GF-D8 (cell line): ENCODE results near the gene SLC27A6.
A peak's percentile ranks its signal among the peaks of the same experiment; 100 is the strongest.
"Not testable (repeated sequence)": the region's sequence is repeated elsewhere in the genome, so short reads cannot be mapped to it uniquely, and the experiment has no call there.

Experiments
- DNase-seq: peaks from one replicate; lab custom pipeline; 2025; lab: John Stamatoyannopoulos, UW

The SLC27A6 gene, protein sequence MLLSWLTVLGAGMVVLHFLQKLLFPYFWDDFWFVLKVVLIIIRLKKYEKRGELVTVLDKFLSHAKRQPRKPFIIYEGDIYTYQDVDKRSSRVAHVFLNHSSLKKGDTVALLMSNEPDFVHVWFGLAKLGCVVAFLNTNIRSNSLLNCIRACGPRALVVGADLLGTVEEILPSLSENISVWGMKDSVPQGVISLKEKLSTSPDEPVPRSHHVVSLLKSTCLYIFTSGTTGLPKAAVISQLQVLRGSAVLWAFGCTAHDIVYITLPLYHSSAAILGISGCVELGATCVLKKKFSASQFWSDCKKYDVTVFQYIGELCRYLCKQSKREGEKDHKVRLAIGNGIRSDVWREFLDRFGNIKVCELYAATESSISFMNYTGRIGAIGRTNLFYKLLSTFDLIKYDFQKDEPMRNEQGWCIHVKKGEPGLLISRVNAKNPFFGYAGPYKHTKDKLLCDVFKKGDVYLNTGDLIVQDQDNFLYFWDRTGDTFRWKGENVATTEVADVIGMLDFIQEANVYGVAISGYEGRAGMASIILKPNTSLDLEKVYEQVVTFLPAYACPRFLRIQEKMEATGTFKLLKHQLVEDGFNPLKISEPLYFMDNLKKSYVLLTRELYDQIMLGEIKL

DNA sequence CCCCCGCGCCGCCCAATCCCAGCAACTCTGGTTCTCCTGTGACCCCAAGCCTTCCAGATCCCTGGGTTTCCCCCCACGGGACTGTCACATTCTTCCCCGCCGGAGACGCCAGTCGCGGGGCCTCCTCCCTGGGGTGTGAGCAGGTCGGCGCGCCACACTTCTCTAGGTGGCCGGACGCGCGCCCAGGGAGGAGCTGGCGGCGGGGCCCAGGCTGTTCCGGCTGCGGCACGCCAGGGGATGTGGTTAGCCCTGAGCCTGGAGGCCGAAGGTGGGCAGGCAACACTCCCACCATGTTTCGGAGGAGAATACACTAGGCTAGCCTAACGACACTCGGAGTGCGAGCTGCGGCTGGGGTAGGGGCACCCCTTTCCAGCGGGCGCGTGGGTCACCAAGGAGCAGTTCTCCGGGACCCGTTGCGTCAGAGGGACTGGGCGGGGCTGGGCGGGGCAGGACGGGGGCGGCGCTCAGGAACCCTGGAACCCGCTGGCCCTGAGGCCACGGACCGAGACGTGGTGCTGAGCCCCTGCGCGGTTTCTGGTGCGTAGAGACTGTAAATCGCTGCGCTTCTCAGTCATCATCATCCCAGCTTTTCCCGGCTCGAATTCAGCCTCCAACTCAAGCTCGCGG is at the start of gene SLC27A6:
TSS of gene SLC27A6 (plus strand) at position 478 of the 627 bp plus-strand sequence. CDS start 650 bp downstream, outside the sequence.
- DNase-seq, result no peak

DNA sequence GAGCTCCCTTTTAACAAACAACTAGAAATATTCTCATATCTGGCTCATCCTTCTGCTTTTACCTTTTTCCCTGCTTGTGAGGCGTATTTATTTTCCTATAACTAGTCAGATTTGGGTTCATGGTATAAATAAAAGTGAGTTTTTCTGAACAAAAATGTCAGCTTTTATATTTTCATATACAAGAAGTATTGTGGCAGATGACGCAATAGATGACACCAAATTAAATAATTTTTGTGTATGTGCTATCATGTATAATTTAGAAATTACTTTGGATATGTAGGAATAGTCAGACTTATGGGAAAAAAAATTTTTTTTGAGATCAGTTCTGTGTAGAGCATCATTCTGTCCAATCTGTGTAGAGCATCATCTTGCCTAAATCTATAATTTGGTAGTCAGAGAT is 45.7 kb upstream of the SLC27A6 start:
- no peak for DNase-seq

DNA sequence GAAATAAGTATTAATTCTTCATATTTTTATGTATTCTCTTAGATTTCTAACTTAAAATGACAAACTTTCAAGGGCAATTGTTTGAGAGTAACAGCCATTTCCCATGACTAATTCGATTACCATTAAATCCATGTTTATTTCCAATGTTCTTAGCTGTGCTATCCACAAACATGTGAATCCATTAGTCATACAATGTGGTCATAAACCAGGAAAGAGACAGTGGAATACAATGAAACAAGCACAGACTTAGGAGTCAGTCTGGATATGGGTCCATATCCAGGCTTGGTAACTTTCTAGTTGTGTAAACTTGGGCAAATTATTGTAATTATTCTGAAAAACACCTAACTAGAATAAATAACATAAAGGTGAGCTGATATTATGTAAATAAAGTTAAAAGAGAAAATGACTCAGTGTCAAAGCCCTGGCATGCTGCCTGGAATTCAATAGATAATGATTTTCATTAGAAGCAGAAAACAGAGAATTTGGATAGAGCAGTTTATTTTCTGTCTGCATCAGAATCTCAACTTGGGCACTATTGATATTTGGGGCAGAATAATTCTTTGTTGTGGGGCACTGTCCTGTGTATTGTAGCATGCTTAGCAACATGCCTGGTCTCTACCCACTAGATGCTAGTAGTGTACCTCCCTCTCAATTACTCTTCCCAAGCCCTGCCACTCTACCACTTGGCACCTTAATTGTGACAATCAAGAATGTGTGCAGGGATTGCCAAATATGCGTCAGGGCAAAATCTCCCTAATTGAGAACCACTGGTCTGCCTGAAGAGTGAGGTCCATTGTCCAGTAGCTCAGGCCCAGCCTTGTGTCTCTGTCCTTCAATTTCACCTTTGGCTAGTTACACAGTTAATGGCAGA is 44.7 kb upstream of the SLC27A6 start:
- no peak for DNase-seq

DNA sequence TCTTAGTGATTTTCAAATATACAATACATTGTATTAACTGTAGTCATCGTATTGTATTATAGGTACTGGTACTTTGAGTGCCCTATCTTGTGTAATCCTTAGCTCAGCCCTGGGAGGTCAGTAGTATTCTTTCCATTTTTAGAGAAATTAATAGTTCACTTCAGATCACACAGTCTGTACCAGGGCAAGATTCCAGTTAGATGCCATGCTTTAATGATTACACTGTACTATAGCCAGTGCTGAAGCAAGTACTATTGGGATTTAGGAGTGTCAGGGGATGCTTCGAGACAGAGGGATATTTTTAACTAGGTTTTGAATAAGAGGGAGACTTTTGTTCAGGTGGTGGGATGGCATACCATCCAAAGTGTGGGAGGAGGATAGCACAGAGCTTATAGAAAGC is 41.0 kb upstream of the SLC27A6 start:
- no peak for DNase-seq

DNA sequence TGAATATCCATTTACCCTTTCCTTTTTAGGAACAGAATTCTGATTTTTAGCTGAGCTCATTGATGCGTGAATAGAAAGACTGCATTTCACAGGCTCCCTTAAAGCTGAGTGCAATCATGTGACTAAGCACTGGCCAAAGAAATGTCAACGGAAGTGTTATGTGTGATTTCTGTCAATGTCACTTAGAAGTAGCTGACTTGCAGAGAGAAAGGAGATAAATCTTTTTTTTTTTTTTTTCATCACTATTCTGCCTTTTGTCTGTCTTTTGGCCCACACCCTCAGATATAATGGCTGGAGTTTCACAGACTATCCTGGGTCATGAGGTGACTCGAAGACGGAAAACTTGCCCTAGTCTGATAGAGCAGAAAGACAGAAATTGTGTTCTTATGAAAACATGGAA is 39.3 kb upstream of the SLC27A6 start:
- no peak for DNase-seq

DNA sequence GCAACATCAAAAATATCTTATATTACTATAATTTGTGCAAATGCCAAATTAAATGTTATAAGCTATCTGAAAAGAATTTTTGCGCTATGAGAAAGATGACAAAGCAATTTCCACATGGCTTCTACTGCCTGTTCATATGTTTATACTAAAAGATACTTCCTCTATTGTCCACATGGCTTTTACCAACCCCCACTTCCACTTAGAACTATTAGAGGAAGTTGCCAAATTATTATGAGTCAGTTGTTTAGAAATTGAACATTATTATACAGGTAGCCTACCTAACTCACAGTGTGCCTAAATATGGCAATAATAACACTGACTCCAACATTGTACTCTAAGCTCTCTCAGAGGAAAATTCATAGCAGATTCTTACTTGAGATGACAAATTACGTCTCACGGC is 37.6 kb upstream of the SLC27A6 start:
- peak; percentile 66 for DNase-seq

DNA sequence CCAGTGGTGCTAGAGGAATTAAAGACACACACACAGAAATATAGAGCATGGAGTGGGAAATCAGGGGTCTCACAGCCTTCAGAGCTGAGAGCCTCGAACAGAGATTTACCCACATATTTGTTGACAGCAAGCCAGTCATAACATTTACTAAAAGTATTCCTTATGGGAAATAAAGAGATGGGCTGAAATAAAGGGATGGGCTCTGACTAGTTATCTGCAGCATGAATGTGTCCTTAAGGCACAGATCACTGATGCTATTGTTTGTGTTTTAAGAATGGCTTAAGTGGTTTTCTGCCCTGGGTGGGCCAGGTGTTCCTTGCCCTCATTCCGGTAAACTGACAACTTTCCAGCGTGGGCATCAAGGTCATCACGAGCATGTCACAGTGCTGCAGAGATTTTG is 33.1 kb upstream of the SLC27A6 start:
- not testable (repeated sequence) for DNase-seq

DNA sequence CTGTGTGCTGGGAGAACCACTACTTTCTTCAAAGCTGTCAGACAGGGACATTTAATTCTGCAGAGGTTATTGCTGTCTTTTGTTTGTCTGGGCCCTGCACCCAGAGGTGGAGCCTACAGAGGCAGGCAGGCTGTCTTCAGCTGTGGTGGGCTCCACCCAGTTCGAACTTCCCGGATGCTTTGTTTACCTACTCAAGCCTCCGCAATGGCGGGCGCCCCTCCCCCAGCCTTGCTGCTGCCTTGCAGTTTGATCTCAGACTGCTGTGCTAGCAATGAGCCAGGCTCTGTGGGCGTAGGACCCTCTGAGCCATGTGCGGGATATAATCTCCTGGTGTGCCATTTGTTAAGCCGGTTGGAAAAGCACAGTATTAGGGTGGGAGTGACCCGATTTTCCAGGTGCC is 22.2 kb upstream of the SLC27A6 start:
- DNase-seq, result not testable (repeated sequence)

DNA sequence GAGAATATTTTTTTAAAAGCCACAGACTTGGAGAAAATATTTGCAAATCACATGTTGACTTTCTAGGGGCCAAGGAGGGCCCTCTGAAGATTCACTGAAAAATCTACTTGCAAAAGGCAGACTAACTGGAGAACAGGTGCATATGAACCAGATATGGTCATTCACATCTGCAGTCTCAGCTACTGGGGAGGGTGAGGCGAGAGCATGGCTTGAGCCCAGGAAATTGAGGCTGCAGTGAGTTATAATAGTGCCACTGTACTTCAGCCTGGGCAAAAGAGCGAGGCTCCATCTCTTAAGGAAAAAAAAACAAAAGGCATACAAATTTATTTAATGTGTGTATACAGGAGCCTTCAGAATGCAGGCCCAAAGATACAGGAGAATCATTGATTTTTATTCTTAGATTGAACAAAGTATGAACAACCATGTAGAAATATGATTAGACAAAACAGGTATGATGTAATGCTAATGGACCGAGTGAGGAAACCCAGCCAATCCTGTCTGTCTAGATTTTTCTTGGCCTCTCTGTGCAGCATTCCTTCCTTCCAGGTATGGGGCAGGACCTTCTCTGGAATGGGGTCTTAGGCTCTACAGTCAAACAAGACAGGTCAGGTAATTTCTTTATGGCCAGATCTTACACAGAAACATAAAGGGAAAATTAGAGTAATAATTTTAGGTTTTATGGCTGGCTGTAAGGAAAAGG is 15.3 kb upstream of the SLC27A6 start:
- DNase-seq, result no peak

DNA sequence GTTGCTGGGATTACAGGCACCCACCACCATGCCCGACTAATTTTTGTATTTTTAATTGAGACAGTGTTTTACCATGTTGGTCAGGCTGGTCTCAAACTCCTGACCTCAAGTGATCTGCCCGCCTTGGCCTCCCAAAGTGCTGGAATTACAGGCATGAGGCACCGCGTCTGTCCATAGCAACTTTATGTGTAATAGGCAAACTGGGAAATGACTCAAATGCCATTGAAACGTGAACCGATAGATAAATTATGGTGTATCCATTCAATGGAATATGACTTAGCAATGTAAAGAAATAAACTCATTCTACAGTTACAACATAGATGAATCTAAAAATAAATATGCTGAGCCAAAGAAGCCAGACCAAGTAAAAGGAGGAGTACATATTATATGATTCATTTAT is 14.0 kb upstream of the SLC27A6 start:
- DNase-seq, result not testable (repeated sequence)

DNA sequence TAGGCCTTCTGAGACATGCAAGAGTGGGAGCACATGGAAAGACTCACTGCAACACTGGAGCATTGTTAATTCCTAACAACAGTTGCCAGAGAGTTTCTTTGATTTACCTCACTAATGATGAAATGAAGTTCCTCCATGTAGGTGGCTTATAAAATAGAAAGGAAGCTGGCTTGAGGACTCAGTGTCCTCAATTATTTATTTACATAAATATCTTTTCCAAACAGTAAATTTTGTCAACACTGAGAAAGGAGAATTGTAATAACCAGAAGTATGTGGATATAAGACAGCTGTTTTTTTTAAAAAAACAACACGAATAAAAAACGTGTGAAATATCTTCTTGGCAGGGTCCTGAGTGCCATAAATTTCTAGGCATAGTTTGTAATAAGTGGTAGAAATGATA is 9.1 kb upstream of the SLC27A6 start:
- no peak for DNase-seq

DNA sequence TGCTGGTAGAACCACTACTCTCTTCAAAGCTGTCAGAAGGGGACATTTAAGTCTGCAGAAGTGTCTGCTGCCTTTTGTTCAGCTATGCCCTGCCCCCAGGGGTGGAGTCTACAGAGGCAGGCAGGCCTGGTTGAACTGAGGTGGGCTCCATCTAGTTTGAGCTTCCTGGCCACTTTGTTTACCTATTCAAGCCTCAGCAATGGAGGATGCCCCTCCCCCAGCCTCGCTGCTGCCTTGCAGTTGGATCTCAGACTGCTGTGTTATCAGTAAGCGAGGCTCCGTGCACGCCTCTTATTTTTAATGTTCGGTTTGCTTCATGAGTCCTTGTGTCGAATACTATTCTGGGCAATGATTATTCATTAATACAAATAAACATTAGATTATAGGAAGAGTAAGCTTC is 3.1 kb upstream of the SLC27A6 start:
- no peak for DNase-seq

DNA sequence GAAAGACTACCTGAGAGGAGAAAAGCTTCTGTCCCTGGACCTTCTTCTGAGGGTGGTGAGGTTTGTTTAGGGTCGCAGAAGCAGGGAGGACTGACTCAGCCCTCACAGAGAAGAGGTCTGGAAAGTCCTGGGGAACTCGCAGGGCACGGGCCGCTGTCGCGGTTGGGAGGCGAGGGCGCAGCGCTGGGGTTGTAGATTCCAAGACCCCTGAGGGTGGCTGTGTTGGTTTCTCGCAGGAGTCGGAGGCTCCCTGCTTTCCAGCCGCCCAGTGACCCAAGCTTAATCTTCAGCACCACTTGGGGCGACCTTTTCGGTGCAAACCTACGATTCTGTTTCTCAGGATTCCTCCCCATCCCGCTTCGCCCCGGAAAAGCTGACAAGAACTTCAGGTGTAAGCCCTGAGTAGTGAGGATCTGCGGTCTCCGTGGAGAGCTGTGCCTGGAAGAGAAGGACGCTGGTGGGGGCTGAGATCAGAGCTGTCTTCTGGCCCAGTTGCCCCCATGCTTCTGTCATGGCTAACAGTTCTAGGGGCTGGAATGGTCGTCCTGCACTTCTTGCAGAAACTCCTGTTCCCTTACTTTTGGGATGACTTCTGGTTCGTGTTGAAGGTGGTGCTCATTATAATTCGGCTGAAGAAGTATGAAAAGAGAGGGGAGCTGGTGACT is 482 bp downstream of the SLC27A6 start:
- no peak for DNase-seq

DNA sequence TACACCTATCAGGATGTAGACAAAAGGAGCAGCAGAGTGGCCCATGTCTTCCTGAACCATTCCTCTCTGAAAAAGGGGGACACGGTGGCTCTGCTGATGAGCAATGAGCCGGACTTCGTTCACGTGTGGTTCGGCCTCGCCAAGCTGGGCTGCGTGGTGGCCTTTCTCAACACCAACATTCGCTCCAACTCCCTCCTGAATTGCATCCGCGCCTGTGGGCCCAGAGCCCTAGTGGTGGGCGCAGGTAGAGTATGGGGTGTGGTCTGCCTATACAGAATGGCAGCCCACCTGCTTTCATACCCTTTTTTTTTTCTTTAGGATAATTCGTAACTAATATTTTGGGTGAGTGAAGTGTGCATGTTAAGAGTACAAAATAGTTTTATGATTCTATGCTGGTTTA is 1.1 kb downstream of the SLC27A6 start:
- DNase-seq, result no peak

DNA sequence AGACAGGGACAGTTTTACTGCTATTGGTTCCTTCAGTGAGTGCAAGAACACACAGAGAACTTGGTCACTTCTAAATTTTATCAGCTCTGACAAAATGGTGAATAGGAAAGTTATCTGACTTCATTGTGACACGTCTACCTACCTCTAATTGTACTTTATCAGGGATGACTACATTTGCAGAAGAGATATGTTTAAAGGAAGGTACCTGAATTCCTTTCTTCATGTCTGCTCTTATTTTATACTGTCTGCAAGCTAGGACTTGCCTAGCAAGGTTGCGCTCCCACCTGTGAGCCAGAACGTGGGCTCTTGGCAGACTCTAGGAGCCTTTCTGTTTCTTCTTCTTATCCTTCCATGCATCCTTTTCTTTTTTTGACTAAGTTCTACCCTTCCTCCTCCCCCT is 1.6 kb downstream of the SLC27A6 start:
- no peak for DNase-seq

DNA sequence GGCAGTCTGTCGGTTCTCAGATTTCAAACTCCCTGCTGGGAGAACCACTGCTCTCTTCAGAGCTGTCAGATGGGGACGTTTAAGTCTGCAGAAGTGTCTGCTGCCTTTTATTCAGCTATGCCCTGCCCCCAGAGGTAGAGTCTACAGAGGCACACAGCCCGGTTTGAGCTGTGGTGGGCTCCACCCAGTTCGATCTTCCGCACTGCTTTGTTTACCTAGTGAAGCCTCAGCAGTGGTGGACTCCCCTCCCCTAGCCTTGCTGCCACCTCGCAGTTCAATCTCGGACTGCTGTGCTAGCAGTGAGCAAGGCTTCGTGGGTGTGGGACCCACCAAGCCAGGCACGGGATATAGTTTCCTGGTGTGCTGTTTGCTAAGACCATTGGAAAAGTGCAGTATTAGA is 8.0 kb downstream of the SLC27A6 start:
- DNase-seq, result no peak

DNA sequence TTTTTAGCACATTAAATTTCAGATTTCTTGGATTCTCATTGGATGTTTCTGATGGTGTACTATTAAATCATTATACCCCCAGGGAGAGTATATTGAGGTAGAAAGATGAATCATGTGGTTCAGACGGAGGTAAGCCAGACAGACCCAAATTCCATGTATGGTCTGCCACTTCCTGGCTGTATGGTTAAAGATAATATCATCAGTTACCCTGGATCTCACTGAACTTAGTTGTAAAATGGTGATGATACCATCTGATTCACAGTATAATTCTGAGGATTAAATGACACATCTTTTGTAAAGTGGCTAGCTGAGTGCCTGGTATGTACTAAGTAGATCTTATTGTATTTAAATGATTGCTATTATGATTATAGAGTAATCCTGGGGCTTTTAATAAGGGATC is 9.3 kb downstream of the SLC27A6 start:
- DNase-seq, result no peak

DNA sequence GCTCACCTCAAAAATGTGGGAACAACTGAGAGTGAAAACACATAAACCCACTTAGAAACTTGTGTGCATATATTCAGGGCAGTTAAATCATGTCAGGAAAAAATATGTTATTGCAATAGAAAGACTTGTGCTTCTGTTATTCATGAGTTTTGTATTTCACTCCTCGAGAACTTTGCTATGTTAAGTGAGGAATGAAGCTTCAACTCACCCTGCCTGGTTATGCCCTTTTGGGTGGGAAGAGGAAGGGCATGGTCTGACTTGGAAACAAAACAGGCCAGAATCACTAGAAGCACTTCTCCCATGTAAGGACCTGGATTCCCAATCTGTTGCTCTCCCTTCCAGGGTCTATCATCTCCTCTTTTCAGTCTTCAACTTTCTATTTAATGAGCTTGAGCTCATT is 14.5 kb downstream of the SLC27A6 start:
- no peak for DNase-seq

DNA sequence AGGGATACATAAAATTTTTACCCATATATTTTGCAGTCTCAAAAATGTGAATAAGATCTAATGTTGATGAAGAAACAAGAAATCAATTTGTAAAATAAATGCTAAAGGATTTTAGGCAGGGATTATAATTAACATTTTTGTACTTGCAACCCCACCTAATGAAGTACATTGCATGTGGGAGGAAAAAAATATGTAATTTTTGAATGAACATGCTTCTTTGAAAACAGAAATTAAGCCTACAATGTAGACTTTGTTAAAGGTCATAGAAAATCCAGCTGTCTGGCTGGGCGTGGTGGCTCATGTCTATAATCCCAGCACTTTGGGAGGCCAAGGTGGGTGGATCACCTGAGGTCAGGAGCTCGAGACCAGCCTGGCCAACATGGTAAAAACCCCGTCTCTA is 15.6 kb downstream of the SLC27A6 start:
- no peak for DNase-seq

DNA sequence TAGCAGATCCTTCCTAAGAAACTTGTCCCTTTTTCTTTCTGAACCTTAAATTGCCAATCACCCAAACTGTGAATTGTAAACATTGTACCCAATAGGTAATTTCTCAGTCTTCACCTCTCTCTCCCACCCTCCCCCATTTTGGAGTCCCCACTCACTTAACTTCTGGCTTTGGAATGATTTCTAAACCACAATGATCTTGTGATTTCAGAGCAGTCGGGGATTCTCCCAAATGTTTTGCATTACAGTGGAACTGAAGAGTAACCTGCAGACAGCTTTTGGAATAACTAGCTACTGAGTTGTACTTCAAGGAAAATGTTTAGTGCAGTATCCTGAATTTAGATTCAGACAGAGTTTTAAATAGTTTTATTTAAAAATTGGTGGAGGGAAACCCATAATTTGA is 19.2 kb downstream of the SLC27A6 start:
- DNase-seq, result no peak

DNA sequence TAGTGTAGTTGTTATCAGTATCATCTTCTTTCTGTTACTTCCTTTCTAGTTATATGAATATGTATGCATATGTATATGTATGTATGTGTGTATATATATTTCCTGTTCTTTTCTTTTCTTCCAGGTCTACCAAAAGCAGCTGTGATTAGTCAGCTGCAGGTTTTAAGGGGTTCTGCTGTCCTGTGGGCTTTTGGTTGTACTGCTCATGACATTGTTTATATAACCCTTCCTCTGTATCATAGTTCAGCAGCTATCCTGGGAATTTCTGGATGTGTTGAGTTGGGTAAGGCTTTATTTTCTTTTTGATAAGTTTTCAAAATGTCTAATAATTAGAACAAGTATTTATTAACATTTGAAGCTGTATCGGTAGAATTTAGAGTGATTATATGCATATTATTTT is 23.2 kb downstream of the SLC27A6 start:
- no peak for DNase-seq
